Ishikawa (cell line): ENCODE measurements around the gene CCIN.

Source experiments
- CEBPB ChIP-seq: IDR thresholded peaks from 2 replicates; pipeline ENCODE4 v1.6.1; 2012
- CREB1 ChIP-seq: IDR thresholded peaks from 2 replicates; pipeline ENCODE4 v1.6.1; 2012; ENCODE audit warnings: low read depth
- EGR1 ChIP-seq: IDR thresholded peaks from 2 replicates; pipeline ENCODE4 v1.6.1; 2012
- EP300 ChIP-seq: IDR thresholded peaks from 2 replicates; pipeline ENCODE4 v1.6.1; 2012; ENCODE audit warnings: borderline replicate concordance
- FOXM1 ChIP-seq: IDR thresholded peaks from 2 replicates; pipeline ENCODE4 v1.6.1; 2012; ENCODE audit warnings: low read depth, borderline replicate concordance
- NFIC ChIP-seq: IDR thresholded peaks from 2 replicates; pipeline ENCODE4 v1.6.1; 2012
- RAD21 ChIP-seq: IDR thresholded peaks from 2 replicates; pipeline ENCODE4 v1.6.1; 2012; ENCODE audit warnings: low read depth
- TAF1 ChIP-seq: IDR thresholded peaks from 2 replicates; pipeline ENCODE4 v1.6.1; 2012; ENCODE audit warnings: low read depth, mild to moderate bottlenecking
- TCF12 ChIP-seq: IDR thresholded peaks from 2 replicates; pipeline ENCODE4 v1.6.1; 2012; ENCODE audit warnings: low read depth
- TEAD4 ChIP-seq: IDR thresholded peaks from 2 replicates; pipeline ENCODE4 v1.6.1; 2012
- USF1 ChIP-seq: IDR thresholded peaks from 2 replicates; pipeline ENCODE4 v1.6.1; 2012
- YY1 ChIP-seq: IDR thresholded peaks from 2 replicates; pipeline ENCODE4 v1.6.1; 2012; ENCODE audit warnings: low read depth
- ZBTB7A ChIP-seq: IDR thresholded peaks from 2 replicates; pipeline ENCODE4 v1.6.1; 2012; ENCODE audit warnings: low read depth
- TF ChIP-seq, protein P1 (sequence below): IDR thresholded peaks from 2 replicates; pipeline ENCODE4 v1.6.1; 2012
- TF ChIP-seq, protein P2 (sequence below): IDR thresholded peaks from 2 replicates; pipeline ENCODE4 v1.6.1; 2012; ENCODE audit warnings: low read depth, mild to moderate bottlenecking

CCIN gene

DNA sequence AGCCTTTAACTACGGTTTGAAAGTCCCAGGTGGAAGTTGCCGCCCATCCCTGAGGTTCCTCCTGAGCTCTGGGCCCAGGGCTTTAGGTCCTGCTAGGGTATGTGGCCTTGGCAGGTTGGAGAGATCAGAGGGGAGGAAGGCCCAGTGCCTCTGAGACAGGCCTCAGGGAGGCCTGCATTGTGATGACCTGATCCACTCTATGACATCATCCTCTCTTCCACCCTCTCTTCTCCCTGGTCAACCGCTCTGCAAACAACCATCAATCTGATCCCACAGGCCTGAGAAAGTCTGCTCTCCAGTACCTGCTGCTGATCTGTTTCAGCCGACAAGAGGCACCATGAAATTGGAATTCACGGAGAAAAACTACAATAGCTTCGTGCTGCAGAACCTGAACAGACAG is at the start of gene CCIN:
TSS of gene CCIN (plus strand) at position 223 of the 400 bp plus-strand sequence. CDS start at position 338, 115 bp downstream.
- TF ChIP-seq, protein P1, sequence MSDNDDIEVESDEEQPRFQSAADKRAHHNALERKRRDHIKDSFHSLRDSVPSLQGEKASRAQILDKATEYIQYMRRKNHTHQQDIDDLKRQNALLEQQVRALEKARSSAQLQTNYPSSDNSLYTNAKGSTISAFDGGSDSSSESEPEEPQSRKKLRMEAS, result no peak
- TF ChIP-seq ZBTB7A (no peak), YY1 (no peak), RAD21 (no peak)

DNA sequence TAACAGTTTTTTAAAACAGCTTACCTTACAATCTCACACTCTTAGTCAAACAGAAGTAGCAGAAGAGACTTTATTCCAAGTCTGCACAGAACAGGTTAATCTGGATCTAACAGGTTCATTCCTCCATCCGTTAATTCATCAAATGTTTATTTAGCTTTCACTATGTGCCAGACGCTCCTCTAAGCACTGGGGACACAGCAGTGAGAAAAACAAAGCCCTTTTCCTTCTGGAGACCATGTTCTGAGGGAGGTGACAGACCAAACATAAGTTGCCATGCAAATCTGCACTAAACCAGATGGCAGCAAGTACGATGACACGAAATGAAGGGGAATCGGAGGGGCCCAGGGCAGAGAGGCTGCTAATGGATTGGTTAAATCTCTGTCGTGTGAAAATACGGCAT is 49.7 kb upstream of the CCIN start:
- TF ChIP-seq CEBPB, result no peak
- no peak for TF ChIP-seq TAF1
- TF ChIP-seq YY1, result no peak
- TF ChIP-seq EP300, result no peak
- no peak for TF ChIP-seq TEAD4
- TF ChIP-seq, protein P2, sequence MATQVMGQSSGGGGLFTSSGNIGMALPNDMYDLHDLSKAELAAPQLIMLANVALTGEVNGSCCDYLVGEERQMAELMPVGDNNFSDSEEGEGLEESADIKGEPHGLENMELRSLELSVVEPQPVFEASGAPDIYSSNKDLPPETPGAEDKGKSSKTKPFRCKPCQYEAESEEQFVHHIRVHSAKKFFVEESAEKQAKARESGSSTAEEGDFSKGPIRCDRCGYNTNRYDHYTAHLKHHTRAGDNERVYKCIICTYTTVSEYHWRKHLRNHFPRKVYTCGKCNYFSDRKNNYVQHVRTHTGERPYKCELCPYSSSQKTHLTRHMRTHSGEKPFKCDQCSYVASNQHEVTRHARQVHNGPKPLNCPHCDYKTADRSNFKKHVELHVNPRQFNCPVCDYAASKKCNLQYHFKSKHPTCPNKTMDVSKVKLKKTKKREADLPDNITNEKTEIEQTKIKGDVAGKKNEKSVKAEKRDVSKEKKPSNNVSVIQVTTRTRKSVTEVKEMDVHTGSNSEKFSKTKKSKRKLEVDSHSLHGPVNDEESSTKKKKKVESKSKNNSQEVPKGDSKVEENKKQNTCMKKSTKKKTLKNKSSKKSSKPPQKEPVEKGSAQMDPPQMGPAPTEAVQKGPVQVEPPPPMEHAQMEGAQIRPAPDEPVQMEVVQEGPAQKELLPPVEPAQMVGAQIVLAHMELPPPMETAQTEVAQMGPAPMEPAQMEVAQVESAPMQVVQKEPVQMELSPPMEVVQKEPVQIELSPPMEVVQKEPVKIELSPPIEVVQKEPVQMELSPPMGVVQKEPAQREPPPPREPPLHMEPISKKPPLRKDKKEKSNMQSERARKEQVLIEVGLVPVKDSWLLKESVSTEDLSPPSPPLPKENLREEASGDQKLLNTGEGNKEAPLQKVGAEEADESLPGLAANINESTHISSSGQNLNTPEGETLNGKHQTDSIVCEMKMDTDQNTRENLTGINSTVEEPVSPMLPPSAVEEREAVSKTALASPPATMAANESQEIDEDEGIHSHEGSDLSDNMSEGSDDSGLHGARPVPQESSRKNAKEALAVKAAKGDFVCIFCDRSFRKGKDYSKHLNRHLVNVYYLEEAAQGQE, result no peak
- TF ChIP-seq TCF12, result no peak
- TF ChIP-seq EGR1, result no peak
- no peak for TF ChIP-seq FOXM1
- no peak for TF ChIP-seq RAD21

- no peak for TF ChIP-seq TAF1
- no peak for TF ChIP-seq FOXM1
- TF ChIP-seq YY1, result no peak
- no peak for TF ChIP-seq ZBTB7A
- TF ChIP-seq RAD21, result no peak
- no peak for TF ChIP-seq CREB1
- no peak for TF ChIP-seq EP300
- TF ChIP-seq NFIC, result no peak
- TF ChIP-seq, protein P2, result no peak
- TF ChIP-seq TEAD4, result no peak
- TF ChIP-seq, protein P1, result no peak
- no peak for TF ChIP-seq TCF12
- no peak for TF ChIP-seq EGR1
Observed at GRCh38 chr9:36120705-36121104, 48.5 kb upstream of the CCIN start.

DNA sequence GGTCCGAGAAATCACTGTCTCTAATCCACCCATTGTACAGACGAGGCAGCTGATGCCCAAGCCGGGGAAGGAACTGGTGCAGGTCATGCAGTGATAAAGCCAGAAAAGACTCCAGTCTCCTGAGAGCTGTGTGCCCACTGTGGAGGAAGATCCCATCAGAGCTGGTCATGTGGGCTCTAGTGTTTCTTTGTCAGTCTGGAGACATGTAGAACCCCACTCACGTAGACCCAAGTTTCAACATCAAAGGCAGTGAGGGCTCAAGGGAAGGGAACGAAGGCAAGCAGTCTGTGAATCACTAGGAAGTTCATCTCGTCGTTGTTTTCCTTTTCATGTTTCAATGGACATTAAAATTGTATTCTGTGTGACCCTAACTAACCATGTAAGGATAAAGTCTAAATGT is 47.2 kb upstream of the CCIN start:
- TF ChIP-seq, protein P1, result no peak
- TF ChIP-seq, protein P2, result no peak
- no peak for TF ChIP-seq CEBPB
- TF ChIP-seq TCF12, result no peak
- no peak for TF ChIP-seq EP300
- no peak for TF ChIP-seq ZBTB7A
- no peak for TF ChIP-seq FOXM1
- TF ChIP-seq TEAD4, result no peak
- TF ChIP-seq USF1, result no peak
- TF ChIP-seq TAF1, result no peak
- no peak for TF ChIP-seq EGR1
- TF ChIP-seq RAD21, result no peak
- no peak for TF ChIP-seq YY1
- TF ChIP-seq CREB1, result no peak
- no peak for TF ChIP-seq NFIC

DNA sequence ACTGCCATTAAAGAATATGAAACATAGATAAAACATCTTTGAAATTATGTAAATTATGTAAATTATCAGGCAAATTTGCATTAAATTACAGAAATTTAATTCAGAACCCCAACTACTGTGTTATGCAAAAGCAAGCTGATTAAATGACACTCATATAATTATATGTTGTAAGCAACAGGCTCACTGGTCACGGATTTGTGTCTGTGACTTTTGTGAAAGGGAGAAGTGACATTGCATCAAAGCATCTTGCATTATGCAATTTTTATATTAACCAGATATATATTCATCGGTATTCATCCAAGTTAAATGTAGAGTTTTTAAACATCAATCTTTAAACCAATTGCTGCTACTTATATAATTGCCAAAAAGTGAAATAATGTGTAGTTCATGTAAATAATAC is 45.7 kb upstream of the CCIN start:
- TF ChIP-seq EGR1 (no peak), RAD21 (no peak), NFIC (no peak), TCF12 (no peak), CEBPB (no peak), YY1 (no peak), CREB1 (no peak), ZBTB7A (no peak), FOXM1 (no peak)
- TF ChIP-seq, protein P1, result no peak
